BJ (cell line): ENCODE data around the gene DCAF6. TPM values are rescaled to one million over a fixed set of nuclear protein-coding genes. Genes with fewer than 3 reads are reported as not detected.
A peak's percentile ranks its signal among the peaks of the same experiment; 100 is the strongest.

Experiments
- CTCF ChIA-PET: fragments of 350-600 bp; formaldehyde crosslinking; extraction: SDS; loops from one replicate; lab custom pipeline; 2021; ENCODE audit warnings: antibody characterized with exemption, inconsistent platforms; lab: Yijun Ruan, JAX
- POLR2A ChIA-PET: fragments of 300-600 bp; sonication (Branson Sonifier 250); formaldehyde crosslinking; extraction: SDS; loops from one replicate; lab custom pipeline; 2021; ENCODE audit warnings: antibody characterized with exemption; lab: Charles Lee
- DNase-seq: peaks from one replicate; pipeline ENCODE4 v3.0.0-alpha.2; 2011; ENCODE audit warnings: low read depth
- H3K27me3 ChIP-seq: 2 replicates; pipeline ENCODE4 v1.6.0; 2011; ENCODE audit warnings: low read length; ENCODE audit not compliant: control insufficient read depth, insufficient read depth
- H3K36me3 ChIP-seq: 2 replicates; pipeline ENCODE4 v1.5.1; 2011; ENCODE audit warnings: low read length; ENCODE audit not compliant: control insufficient read depth, insufficient read depth
- H3K4me3 ChIP-seq: 2 replicates; pipeline ENCODE4 v1.5.1; 2011; ENCODE audit warnings: low read depth, mild to moderate bottlenecking, control low read depth, low read length
- polyA plus RNA-seq: library from polyadenylated mRNA; depleted of rRNA; stranded (reverse); fragments of >200 nt; gene quantifications from 2 replicates; pipeline ENCODE4 v1.2.3, GENCODE V29; 2011
- TF ChIP-seq, protein P1 (sequence below): IDR thresholded peaks from 2 replicates; pipeline ENCODE4 v1.5.1; 2011; ENCODE audit warnings: low read depth, mild to moderate bottlenecking, control low read depth, inconsistent platforms, low read length, moderate library complexity; ENCODE audit not compliant: insufficient read depth

DCAF6 gene
- polyA plus RNA-seq, 1 experiment = 50.8 TPM

- ChIA-PET CTCF (interaction anchor here (3.6 kb wide), 1 partner anchor 10 kb away, joined by 15 read pairs; no protein-coding TSS in a partner anchor), POLR2A (no interaction called here)
- Histone ChIP-seq H3K4me3 (no peak overlapping the region), H3K27me3 (no peaks in the 10 kb centered on the region), H3K36me3 (peaks cover 8% of the 10 kb centered on the region)
- no peak for DNase-seq
- TF ChIP-seq, protein P1, sequence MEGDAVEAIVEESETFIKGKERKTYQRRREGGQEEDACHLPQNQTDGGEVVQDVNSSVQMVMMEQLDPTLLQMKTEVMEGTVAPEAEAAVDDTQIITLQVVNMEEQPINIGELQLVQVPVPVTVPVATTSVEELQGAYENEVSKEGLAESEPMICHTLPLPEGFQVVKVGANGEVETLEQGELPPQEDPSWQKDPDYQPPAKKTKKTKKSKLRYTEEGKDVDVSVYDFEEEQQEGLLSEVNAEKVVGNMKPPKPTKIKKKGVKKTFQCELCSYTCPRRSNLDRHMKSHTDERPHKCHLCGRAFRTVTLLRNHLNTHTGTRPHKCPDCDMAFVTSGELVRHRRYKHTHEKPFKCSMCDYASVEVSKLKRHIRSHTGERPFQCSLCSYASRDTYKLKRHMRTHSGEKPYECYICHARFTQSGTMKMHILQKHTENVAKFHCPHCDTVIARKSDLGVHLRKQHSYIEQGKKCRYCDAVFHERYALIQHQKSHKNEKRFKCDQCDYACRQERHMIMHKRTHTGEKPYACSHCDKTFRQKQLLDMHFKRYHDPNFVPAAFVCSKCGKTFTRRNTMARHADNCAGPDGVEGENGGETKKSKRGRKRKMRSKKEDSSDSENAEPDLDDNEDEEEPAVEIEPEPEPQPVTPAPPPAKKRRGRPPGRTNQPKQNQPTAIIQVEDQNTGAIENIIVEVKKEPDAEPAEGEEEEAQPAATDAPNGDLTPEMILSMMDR = no peak
These were observed 155.5 kb downstream of the DCAF6 start for GRCh38 chr1:168091720-168092550.

- Histone ChIP-seq H3K4me3 (no peak overlapping the region), H3K36me3 (peaks cover 6% of the 10 kb centered on the region), H3K27me3 (no peaks in the 10 kb centered on the region)
- DNase-seq = no peak
- TF ChIP-seq, protein P1 = peak; percentile 29; the same call in 1 of the 2 replicates
- POLR2A ChIA-PET = no interaction called here
- CTCF ChIA-PET = interaction anchor here (0.8 to 3.6 kb wide), 3 partner anchors 9 to 229 kb away, joined by 3 to 15 read pairs (median 4); no protein-coding TSS in a partner anchor
These were observed 156.3 kb downstream of the DCAF6 start for GRCh38 chr1:168092566-168093355.

GRCh38 chr1:168093616-168094015 lies 157.1 kb downstream of the DCAF6 start:
- CTCF ChIA-PET = interaction anchor here (0.7 to 3.6 kb wide), 5 partner anchors 10 to 388 kb away, joined by 3 to 15 read pairs (median 3); no protein-coding TSS in a partner anchor
- H3K4me3 ChIP-seq = no peak overlapping the region
- POLR2A ChIA-PET = no interaction called here
- TF ChIP-seq, protein P1 = no peak
- H3K36me3 ChIP-seq = peaks cover 8% of the 10 kb centered on the region
- DNase-seq = no peak
- no peaks in the 10 kb centered on the region for H3K27me3 ChIP-seq

GRCh38 chr1:168095476-168095875 lies 159.0 kb downstream of the DCAF6 start:
- no peak for DNase-seq
- Histone ChIP-seq H3K27me3 (no peaks in the 10 kb centered on the region), H3K36me3 (peaks cover 8% of the 10 kb centered on the region), H3K4me3 (no peak overlapping the region)
- TF ChIP-seq, protein P1 = no peak
- CTCF ChIA-PET = interaction anchor here (0.9 to 1.0 kb wide), 2 partner anchors 9 to 13 kb away, joined by 4 to 5 read pairs; no protein-coding TSS in a partner anchor
- POLR2A ChIA-PET = no interaction called here
